ENCODE measurements around the gene ADARB1. TPM values are rescaled to one million over a fixed set of nuclear protein-coding genes. Genes with fewer than 3 reads are reported as not detected.

The ADARB1 gene
- polyA plus RNA-seq, 1 donor (not counting 4 experiments of a cell fraction or from before 2014, with no cell fraction given), result 13.0 TPM

DNA sequence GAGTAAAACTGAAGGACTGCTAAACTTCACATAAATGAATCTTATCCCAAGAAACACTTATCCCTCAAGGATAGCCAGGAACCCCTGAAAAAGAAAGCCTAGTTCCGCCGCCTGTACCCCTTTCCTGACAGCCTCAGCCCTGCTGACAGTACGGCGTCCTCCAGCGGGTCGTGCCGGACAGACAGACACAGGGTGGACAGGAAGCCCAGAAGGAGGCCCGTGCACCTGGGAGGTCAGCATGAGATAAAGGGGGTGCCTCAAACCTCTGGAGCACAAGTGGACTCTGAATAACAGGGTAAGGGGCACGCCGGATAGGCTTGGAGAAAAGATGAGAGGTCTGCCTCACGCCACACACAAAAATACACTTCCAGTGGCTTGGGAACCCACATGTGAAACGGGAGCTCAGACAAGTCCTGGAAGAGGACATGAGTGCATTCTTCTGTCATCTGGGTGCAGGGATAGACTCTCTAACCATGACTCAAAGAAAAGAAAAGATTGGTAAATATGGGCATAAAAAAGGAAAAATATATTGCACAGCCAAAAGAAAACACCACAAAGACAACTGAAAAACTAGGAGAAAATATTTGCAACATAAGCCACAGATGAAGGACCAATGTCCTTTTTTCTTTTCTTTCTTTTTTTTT is 17.3 kb upstream of the ADARB1 start:
- no peak overlapping the region for H3K27ac ChIP-seq (ENCODE audit: control insufficient read depth, insufficient read depth, low read length)
- FAIRE-seq (no peak), DNase-seq (ENCODE audit: low read depth, low spot score) (no peak)
- H3K27me3 ChIP-seq (ENCODE audit: control insufficient read depth, extremely low read depth, insufficient read depth, low read length), result peaks cover 19% of the 10 kb centered on the region
- H3K36me3 ChIP-seq (ENCODE audit: control insufficient read depth in 2 of 2, extremely low read depth in 1 of 2, insufficient read depth in 2 of 2, low read length in 2 of 2), result no peaks in the 10 kb centered on the region
- no peaks in the 10 kb centered on the region for H3K9me1 ChIP-seq (ENCODE audit: control insufficient read depth, extremely low read depth, insufficient read depth, low read length)
- no peak overlapping the region for H3K4me3 ChIP-seq (ENCODE audit: control insufficient read depth in 2 of 3, extremely low read depth in 1 of 3, insufficient read depth in 2 of 3, low read depth in 1 of 3, low read length in 3 of 3)
- dilution Hi-C loops (cut with MboI; ENCODE audit: extremely low pct_ligation_motif_present, low sequenced_read_pairs), result no loop called here
- H3K9ac ChIP-seq (ENCODE audit: control insufficient read depth, extremely low read depth, insufficient read depth, low read length), result no peak overlapping the region
- H3K4me2 ChIP-seq (ENCODE audit: control insufficient read depth, extremely low read depth, insufficient read depth, low read depth, low read length), result no peak overlapping the region
- no peaks in the 10 kb centered on the region for H3K79me2 ChIP-seq (ENCODE audit: control insufficient read depth, insufficient read depth, low read length)
- TF ChIP-seq CTCF (optimal IDR thresholded peaks at IDR 0.05 in 1 of 3, IDR thresholded peaks at IDR 0.05 in 1 of 3, conservative IDR thresholded peaks at IDR 0.05 in 1 of 3; ENCODE audit: extremely low read depth in 1 of 3, insufficient read depth in 2 of 3, low read length in 3 of 3) (no peak), EZH2 (IDR thresholded peaks at IDR 0.05; ENCODE audit: low read length) (no peak)
- H4K20me1 ChIP-seq (ENCODE audit: control insufficient read depth, extremely low read depth, insufficient read depth, low read length), result no peaks in the 10 kb centered on the region
- H3K9me3 ChIP-seq (ENCODE audit: control insufficient read depth, low read depth, low read length), result no peaks in the 10 kb centered on the region
- H2AFZ ChIP-seq (ENCODE audit: control insufficient read depth, low read length), result no peak overlapping the region
- H3K4me1 ChIP-seq (ENCODE audit: control insufficient read depth, extremely low read depth, insufficient read depth, low read length), result no peaks in the 10 kb centered on the region

- H3K4me3 ChIP-seq (ENCODE audit: control insufficient read depth in 2 of 3, extremely low read depth in 1 of 3, insufficient read depth in 2 of 3, low read depth in 1 of 3, low read length in 3 of 3), result no peak overlapping the region
- H3K9ac ChIP-seq (ENCODE audit: control insufficient read depth, extremely low read depth, insufficient read depth, low read length), result no peak overlapping the region
- no peak overlapping the region for H3K27ac ChIP-seq (ENCODE audit: control insufficient read depth, insufficient read depth, low read length)
- no peaks in the 10 kb centered on the region for H3K79me2 ChIP-seq (ENCODE audit: control insufficient read depth, insufficient read depth, low read length)
- peaks cover 19% of the 10 kb centered on the region for H3K27me3 ChIP-seq (ENCODE audit: control insufficient read depth, extremely low read depth, insufficient read depth, low read length)
- DNase-seq (ENCODE audit: low read depth, low spot score), result no peak
- dilution Hi-C loops (cut with MboI; ENCODE audit: extremely low pct_ligation_motif_present, low sequenced_read_pairs), result no loop called here
- no peaks in the 10 kb centered on the region for H4K20me1 ChIP-seq (ENCODE audit: control insufficient read depth, extremely low read depth, insufficient read depth, low read length)
- no peaks in the 10 kb centered on the region for H3K9me3 ChIP-seq (ENCODE audit: control insufficient read depth, low read depth, low read length)
- no peaks in the 10 kb centered on the region for H3K9me1 ChIP-seq (ENCODE audit: control insufficient read depth, extremely low read depth, insufficient read depth, low read length)
- H2AFZ ChIP-seq (ENCODE audit: control insufficient read depth, low read length), result no peak overlapping the region
- no peak overlapping the region for H3K4me2 ChIP-seq (ENCODE audit: control insufficient read depth, extremely low read depth, insufficient read depth, low read depth, low read length)
- FAIRE-seq, result no peak
- no peaks in the 10 kb centered on the region for H3K36me3 ChIP-seq (ENCODE audit: control insufficient read depth in 2 of 2, extremely low read depth in 1 of 2, insufficient read depth in 2 of 2, low read length in 2 of 2)
- TF ChIP-seq CTCF (optimal IDR thresholded peaks at IDR 0.05 in 1 of 3, IDR thresholded peaks at IDR 0.05 in 1 of 3, conservative IDR thresholded peaks at IDR 0.05 in 1 of 3; ENCODE audit: extremely low read depth in 1 of 3, insufficient read depth in 2 of 3, low read length in 3 of 3) (no peak), EZH2 (IDR thresholded peaks at IDR 0.05; ENCODE audit: low read length) (no peak)
- no peaks in the 10 kb centered on the region for H3K4me1 ChIP-seq (ENCODE audit: control insufficient read depth, extremely low read depth, insufficient read depth, low read length)
Observed at GRCh38 chr21:45057886-45058285, 16.5 kb upstream of the ADARB1 start.
